HG03175 (cell line): ENCODE data around the gene UGT2B17.
A peak's percentile ranks its signal among the peaks of the same experiment; 100 is the strongest.
"Not testable (repeated sequence)": the region's sequence is repeated elsewhere in the genome, so short reads cannot be mapped to it uniquely, and the experiment has no call there.

Experiments used
- ATAC-seq: cut with Tn5 transposase; IDR thresholded peaks from one replicate; pipeline ENCODE4 v1.9.1; 2021; ENCODE audit warnings: mild to moderate bottlenecking, moderate library complexity; ENCODE audit not compliant: unreplicated experiment

Gene UGT2B17

DNA sequence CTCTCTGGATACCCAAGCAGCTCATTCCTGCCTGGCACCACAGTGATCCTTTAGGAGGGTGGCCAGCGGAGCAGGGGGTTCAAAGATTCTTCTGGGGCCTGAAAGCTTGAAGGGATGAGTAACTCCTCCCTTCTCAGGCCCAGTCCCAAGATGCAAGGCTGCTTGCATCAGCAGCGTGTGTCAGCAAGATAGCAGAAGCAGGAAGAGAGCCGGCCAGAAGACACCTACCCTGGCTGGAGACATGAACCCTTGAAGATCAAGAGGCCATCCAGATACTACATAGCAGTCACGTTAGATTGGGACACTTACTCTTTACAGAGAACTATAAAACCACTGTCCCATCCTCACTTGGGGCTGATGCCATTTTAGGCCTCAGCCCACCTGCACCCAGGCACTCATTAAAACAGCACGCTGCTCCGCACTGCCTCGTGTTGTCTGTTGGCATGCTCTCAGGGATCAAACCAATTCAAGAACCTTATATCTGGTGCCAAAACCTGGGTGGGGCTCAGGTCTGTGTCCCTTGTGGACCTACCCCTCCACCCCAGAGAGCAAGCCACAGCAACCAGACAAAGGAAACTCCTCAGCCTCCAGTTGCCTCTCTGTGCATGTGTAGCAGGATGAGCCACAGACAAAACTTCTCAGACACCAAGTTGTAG, 6.5 kb downstream of the UGT2B17 start:
- ATAC-seq = peak; percentile 44

DNA sequence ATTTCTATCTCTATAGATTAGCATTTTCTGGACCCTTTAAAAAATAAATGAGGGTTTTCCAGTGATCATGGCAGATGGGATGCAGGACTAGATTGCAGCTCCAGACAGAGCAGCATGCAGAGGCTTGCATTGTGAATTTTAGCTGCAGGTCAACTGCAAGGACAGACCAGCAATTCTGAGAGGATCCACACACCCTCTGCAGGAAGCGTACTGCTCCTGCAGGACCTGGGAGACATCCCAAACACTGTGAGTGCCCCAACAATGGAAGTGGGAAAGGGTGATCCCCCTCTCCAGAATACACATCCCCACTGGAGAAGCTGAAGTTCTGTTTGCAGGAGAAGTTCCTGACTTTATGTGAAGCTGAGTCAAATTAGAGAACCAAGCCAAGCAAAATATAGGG, 7.1 kb downstream of the UGT2B17 start:
- ATAC-seq = not testable (repeated sequence)

DNA sequence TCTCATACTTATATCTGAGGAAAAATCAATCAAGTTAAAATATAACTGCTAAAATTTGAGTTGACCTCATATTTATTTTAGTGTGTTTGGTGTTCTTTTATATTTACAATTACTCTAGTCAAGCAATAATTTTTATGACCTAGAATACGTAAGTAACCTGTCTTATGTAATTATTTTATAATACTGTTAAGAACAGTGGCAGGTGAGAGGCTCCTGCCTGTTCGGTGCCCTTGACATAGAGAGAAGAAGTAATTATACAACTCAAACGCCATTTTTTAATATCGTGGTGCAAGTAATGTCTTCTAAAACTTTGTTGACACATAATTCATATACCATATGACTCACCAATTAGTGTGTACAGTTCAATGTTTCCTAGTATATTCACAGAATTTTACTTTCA, 7.6 kb downstream of the UGT2B17 start:
- ATAC-seq = not testable (repeated sequence)

DNA sequence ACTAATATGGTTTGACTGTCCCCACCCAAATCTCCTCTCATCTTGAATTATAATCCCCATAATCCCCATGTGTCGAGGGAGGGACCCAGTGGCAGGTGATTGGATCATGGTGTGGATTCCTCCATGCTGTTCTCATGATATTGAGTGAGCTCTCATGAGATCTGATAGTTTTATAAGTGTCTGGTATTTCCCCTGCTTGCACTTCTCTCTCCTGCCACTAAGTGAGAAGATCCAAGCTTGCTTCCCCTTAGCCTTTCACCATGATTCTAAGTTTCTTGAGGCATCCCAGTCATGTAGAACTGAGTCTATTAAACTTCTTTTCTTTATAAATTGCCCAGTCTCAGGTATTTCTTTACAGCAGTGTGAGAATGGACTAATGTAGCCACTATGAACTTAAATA, 9.8 kb downstream of the UGT2B17 start:
- ATAC-seq = peak; percentile 31

DNA sequence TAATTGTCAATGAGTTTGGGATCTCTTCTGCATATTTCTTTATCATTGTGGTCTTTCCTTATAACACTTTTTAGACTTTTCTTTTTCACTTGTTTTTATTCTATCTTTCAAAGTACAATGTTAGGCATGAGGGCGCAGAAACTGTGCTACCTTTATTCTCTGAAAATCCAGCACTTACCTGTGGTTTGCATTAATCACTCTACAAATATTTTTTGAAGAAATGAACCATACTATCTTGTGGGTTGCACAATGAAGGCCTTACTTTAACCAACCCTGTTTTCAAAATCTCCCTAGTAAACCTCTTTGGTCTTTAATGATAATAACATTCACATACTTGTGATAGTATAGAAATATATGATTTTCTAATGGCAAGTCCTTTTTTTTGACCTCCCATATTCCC, 11.0 kb downstream of the UGT2B17 start:
- ATAC-seq = not testable (repeated sequence)

DNA sequence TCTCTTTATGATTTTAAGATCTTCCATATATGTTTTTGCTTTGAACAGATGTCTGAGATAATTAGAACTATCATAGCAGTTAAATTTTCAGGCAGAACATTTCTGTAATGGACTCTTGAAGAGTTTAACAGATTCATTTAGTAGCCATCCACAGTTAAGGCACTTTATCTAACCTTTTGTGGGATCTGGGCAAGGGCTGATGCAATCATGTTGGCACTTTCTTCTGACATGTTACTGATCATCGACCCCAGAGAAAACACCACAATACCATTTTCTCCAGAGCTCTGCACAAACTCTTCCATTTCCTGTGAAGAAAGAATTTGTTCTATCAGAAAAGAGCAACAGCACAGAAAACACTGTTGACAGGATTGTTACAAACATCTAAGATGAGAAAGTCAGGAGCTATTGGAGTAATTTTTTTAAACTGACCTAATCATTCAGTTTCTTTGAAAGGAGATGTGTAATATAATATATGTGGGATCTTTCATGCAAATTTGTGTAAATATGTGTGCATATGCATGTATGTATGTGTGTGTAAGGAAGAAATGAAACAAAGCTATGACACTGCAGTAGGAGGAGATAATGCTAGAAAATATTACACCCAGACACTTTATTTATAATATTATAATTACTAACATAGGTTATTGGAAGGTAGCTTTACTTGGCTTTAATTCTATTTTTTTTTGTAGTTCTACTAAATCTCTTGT, 15.6 kb downstream of the UGT2B17 start:
- ATAC-seq = not testable (repeated sequence)

DNA sequence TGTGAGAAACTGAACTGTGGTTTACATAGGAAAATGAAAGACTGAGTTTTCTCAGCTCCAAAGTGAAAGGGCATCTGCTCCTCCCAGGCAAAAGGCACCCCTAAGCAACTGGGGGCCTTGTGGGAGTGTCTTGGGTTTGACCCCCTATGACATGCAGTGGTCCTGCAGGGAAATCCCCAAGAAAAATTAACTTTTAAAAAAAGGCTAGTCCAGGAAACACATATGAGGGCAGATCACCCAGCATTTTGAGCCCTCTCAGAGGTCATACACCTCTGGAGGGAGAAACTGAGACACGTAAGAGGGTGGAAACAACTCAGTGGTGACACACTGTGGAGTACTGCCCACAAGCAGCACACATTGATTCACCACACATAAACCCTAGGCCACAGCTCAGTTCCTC, 22.3 kb downstream of the UGT2B17 start:
- peak; percentile 54 for ATAC-seq

DNA sequence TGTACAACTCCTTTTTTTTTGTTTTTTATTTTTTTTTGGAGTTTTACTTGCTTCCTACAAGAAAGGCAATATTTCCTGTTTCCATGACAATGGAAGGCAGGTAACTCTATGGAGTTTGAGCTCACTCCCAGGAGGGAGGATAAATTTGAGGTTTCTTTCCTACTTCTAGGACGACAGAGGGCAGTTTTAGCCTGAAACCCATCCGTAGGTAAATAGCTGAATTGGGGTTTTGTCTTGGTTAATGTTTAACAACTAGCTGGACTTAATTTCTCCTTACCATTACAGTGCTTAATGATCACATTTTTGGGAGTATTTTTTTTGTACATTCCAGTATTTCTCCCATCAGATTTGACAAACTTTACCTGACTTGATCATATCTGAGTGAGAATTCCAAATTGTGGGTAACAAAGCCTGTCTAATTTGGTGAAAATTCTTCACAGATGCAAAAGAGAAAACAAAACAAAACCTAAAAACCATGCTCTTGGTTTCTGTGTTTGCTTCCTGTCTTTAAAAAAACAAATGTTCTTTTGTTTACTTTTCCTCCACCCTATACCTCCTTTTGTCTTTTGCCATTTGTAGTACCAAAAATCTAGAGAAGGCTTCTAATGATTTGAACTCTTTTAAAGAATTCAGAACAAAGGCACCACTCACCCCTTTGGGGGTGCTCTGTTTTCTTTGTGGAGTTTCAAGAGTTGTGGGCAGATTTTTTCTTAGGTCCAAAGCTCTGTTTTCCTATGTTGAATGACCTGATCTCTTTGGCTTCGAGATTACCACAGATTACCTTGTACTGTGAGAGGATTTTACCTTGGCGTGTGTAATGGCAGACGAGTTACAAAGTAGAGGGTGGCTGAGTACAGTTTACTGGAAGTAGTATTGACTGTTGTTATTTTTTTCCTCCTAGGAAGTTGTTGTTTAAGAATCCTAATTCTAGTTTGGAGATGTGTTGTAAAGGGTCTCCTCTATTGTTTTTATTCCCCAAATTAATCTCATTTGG, 23.0 kb downstream of the UGT2B17 start:
- ATAC-seq = peak; percentile 63

DNA sequence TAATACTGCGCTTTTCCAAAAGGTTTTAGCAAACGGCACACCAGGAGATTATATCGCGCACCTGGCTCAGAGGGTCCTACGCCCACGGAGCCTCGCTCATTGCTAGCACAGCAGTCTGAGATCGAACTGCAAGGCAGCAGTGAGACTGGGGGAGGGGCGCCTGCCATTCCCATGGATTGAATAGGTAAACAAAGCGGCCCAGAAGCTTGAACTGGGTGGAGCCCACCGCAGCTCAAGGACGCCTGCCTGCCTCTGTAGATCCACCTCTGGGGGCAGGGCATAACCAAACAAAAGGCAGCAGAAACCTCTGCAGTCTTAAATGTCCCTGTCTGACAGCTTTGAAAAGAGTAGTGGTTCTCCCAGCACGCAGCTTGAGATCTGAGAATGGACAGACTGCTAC, 33.4 kb downstream of the UGT2B17 start:
- not testable (repeated sequence) for ATAC-seq

DNA sequence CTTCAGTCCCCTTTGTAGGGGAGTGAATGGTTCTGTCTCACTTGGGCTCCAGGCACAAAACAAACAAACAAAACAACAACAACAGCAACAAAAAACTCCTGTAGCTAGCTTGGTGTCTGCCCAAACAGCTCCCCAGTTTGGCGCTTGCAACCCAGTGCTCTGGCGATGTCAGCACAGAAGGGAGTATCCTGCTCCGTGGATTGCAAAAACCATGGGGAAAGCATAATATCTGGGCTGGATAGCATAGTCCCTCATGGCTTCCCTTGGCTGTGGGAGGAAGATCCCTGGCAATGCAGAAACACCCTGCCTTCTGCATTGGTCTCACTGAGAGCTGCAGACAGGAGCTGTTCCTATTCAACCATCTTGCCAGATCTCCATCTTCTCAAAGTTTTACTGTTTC, 39.7 kb downstream of the UGT2B17 start:
- ATAC-seq = no peak

DNA sequence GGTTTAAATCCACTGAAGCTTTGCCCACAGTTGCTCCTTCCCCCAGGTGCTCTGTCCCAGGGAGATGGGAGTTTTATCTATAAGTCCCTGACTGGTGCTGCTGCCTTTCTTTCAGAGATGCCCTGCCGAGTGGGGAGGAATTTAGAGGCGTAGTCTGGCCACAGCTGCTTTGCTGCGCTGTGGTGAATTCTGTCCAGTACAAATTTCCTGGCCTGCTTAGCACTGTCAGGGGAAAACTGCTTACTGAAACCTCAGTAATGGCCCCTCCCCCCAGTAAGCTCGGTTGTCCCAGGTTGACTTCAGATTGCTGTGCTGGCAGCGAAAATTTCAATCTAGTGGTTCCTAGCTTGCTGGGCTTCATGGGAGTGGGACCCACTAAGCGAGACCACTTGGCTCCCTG, 40.1 kb downstream of the UGT2B17 start:
- no peak for ATAC-seq

DNA sequence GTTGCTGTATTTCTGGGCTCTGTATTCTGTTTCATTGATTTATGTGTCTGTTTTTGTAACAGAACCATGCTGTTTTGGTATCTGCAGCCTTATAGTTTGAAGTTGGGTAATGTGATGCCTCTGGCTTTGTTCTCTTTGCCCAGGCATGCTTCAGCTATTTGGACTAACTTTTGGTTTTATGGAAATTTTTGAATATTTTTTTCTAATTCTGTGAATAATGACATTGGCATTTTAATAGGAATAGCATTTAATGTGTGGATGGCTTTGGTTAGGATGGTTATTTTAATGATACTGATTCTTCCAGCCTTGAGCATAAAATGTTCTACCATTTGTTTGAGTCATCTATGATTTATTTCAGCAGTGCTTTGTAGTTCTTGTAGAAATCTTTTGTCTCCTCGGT, 53.9 kb downstream of the UGT2B17 start:
- ATAC-seq = not testable (repeated sequence)

DNA sequence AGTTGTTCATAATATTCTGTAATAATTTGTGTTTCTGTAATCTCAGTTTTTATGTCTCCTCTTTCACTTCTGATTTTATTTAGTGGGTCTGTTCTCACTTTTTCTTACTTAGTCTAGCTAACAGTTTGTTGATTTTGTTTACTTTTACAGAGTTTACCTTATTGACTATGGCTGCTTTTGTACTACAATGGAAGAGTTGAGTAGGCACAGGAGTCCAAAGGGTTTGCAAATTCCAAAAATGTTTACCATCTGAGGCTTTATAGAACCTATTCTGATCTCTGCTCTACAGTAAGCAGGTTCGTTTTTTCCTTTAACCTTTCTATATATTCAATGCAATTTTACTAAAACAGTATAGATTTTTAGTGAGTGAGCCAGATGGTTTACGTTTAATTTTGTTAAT, 55.1 kb downstream of the UGT2B17 start:
- no peak for ATAC-seq

DNA sequence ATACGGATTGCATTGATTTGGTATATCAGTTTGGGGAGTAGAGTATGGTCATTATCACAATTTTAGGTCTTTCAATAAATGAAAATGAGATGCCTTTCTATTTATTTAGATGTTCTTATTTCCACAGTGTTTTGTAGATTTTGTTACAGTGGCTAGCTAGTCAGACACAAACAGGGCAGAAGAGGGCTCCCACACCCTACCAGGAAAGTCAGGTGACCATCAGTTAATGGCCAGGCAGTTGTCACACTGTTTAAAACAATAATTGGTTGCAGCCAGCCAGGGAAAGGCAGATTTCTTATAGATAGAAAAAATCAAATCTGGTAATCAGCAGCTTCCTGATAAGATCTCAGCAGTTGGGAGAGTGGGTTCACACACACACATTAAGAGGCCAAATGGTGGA, 57.2 kb downstream of the UGT2B17 start:
- ATAC-seq = no peak

DNA sequence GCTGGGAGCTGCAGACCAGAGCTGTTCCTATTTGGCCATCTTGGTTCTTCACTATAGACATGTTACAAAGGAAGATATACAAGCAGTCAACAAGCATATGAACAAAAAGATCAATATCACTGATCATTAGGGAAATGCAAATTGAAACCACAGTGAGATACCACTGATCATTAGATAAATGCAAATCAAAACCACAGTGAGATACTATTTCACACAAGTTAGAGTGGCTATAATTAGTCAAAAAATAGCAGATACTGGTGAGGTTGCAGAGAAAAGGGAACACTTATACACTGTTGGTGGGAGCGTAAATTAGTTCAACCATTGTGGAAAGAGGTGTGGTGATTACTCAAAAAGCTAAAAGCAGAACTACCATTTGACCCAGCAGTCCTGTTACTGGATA, 70.7 kb downstream of the UGT2B17 start:
- ATAC-seq = peak; percentile 90

DNA sequence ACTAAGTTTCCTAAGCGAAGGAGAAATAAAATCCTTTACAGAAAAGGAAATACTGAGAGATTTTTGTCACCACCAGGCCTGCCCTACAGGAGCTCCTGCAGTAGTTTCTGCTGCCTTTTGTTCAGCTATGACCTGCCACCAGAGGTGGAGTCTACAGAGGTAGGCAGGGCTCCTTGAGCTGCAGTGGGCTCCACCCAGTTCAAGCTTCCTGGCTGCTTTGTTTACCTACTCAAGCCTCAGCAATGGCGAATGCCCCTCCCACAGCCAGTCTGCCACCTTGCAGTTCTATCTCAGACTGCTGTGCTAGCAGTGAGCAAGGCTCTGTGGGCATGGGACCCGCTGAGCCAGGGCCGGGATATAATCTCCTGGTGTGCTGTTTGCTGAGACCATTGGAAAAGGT, 71.3 kb downstream of the UGT2B17 start:
- not testable (repeated sequence) for ATAC-seq

DNA sequence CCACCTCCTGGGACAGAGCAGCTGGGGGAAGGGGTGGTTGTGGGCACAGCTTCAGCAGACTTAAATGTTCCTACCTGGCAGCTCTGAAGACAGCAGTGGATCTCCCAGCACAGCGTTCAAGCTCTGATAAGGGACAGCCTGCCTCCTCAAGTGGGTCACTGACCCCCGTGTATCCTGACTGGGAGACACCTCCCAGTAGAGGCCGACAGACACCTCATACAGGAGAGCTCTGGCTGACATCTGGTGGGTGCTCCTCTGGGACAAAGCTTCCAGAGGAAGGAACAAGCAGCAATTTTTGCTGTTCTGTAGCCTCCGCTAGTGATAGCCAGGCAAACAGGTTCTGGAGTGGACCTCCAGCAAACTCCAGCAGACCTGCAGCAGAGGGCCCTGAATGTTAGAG, 72.7 kb downstream of the UGT2B17 start:
- not testable (repeated sequence) for ATAC-seq

DNA sequence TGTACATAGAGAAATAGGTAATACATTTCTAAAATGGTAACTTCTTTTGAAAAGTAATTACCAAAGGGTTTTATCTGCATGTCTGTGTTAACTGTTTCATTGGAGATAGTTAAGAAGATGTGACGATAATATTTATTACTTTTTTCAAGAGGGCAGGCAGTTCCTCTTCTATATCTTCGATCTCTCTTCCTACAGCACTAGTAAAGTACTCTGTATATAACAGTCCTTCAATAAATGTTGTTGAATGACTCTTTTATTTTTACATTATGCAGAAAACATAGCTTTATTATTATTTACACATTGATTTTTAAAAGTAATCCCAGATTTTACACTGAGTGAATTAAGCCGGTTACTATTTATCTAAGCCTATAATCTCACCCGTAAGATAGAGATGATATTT, 77.1 kb downstream of the UGT2B17 start:
- no peak for ATAC-seq

DNA sequence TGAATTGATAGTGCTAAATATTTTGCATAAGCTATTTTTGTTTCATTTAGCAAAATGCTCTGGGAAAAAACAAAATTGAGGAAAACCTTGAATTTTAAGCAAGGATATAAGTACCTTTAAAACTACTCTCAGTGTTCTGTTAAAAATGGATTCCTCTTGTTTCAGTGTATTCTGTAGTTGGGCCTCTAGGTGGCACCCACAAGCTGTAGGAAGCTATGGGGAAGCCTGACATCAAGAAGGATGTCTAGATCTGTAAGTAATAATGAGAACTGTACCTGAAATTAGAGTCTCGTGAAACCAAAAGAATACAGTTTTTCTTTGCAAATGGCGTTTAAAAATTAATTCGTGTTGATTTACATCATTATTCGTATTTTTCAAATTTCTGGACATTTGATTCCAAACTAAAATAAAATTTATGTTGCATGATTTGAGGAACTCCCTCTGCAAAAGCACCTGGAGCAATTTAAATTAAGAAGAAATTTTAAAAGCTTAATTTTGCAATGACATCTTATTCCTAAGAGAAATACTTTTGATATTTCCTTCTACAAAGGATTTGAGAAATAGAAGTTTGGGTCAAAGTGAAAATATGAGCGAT, 77.6 kb downstream of the UGT2B17 start:
- ATAC-seq = peak; percentile 90

DNA sequence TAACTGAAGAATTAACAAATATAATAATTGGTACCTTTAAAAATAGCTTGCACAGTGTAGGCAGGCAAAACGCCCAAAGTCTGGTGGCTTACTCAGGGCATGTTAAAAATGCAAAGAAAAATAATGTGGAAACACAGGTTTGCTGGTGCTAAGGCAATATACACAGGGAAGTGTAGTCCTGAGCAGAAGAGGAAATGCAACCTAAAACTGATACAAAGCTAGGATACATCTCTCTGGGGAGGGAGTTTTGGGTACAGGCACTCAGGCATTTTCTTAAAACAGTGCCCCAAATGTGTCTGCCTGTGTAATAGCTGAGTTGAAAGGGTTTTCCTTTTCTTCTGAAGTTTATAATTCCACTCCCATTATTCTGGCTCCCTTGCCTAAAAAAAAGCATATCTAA, 81.4 kb downstream of the UGT2B17 start:
- no peak for ATAC-seq

DNA sequence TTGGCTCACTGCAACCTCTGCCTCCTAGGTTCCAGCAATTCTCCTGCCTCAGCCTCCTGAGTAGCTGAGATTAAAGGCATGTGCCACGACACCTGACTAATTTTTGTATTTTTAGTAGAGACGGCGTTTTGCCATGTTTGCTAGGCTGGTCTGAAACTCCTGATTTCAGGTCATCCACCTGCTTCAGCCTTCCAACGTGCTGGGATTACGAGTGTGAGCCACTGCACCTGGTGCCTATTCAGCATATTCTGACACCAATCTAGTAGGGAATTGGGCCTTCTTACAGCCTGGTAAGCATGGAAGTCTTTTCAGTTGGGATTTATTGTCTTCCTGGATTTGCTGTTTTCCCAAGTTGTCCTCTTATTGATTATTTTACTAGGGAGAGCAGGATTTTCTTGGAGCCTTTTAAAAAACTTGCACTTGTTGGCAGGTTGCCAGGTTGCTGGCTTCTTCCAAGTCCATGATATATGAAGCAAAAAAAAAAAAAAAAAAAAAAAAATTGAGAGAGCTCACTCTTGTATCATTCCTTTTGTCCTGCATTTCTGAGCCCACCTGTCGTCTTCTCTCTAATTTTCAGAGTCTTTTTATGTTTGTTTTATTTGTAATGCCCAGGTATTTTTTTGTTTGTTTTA, 85.2 kb downstream of the UGT2B17 start:
- no peak for ATAC-seq
